Fibroblast of peridontal ligament (primary cell): ENCODE results near the gene PLEKHA8.

Experiments used
- DNase-seq: peaks from one replicate; pipeline ENCODE4 v3.0.0-alpha.2; 2010; ENCODE audit errors: extremely low read depth

The PLEKHA8 gene

GRCh38 chr7:30112103-30112713 is 84.0 kb downstream of the PLEKHA8 start:
- no peak for DNase-seq

GRCh38 chr7:30113144-30113543 is 84.9 kb downstream of the PLEKHA8 start:
- DNase-seq: no peak

- DNase-seq: no peak
These were observed 86.5 kb downstream of the PLEKHA8 start for GRCh38 chr7:30114536-30115238.

- DNase-seq: no peak
These were observed 87.6 kb downstream of the PLEKHA8 start for GRCh38 chr7:30115709-30116297.

GRCh38 chr7:30116771-30117170 is 88.6 kb downstream of the PLEKHA8 start:
- DNase-seq: peak; percentile 71

GRCh38 chr7:30117896-30118295 is 89.7 kb downstream of the PLEKHA8 start:
- DNase-seq: no peak

GRCh38 chr7:30119890-30120577 is 91.8 kb downstream of the PLEKHA8 start:
- no peak for DNase-seq

- DNase-seq: no peak
These were observed 105.8 kb downstream of the PLEKHA8 start for GRCh38 chr7:30133736-30134610.

- DNase-seq: peak; percentile 80
These were observed 106.5 kb downstream of the PLEKHA8 start, which contains the start of gene MTURN for GRCh38 chr7:30134611-30135300. Gene MTURN (plus strand): TSS chr7:30134986. CDS start chr7:30135137, 151 bp downstream.

- DNase-seq: peak; percentile 76
These were observed 107.3 kb downstream of the PLEKHA8 start for GRCh38 chr7:30135301-30136116.

- no peak for DNase-seq
These were observed 108.0 kb downstream of the PLEKHA8 start for GRCh38 chr7:30136117-30136731.

- no peak for DNase-seq
These were observed 108.7 kb downstream of the PLEKHA8 start for GRCh38 chr7:30136743-30137485.

GRCh38 chr7:30139836-30140384 is 111.7 kb downstream of the PLEKHA8 start:
- DNase-seq: no peak

GRCh38 chr7:30140456-30140855 is 112.2 kb downstream of the PLEKHA8 start:
- no peak for DNase-seq

GRCh38 chr7:30142710-30143109 is 114.5 kb downstream of the PLEKHA8 start:
- peak; percentile 67 for DNase-seq

- DNase-seq: peak; percentile 63
These were observed 115.6 kb downstream of the PLEKHA8 start for GRCh38 chr7:30143748-30144251.

- DNase-seq: no peak
These were observed 116.6 kb downstream of the PLEKHA8 start for GRCh38 chr7:30144657-30145306.
